HepG2 (cell line): ENCODE measurements around the gene FBXO44. TPM values are rescaled to one million over a fixed set of nuclear protein-coding genes. Genes with fewer than 3 reads are reported as not detected.

ENCODE experiments used
- ATAC-seq: fragments of 200-7000 bp; cut with Tn5 transposase; 3 replicates; pipeline ENCODE4 v1.9.1; 2020; ENCODE audit warnings: mild to moderate bottlenecking, moderate library complexity
- BruUV-seq: library from RNA; stranded (reverse); fragments of 400-500 nt; replicated peaks from 2 replicates; lab custom pipeline; 2021; lab: Mats Ljungman, UMichigan
- CTCF ChIA-PET: fragments of 300-600 bp; formaldehyde crosslinking; extraction: SDS; loops from one replicate; lab custom pipeline; 2021; ENCODE audit warnings: low total read pairs, inconsistent platforms, low intra/inter-chr PET ratio; lab: Yijun Ruan, JAX
- POLR2A ChIA-PET: fragments of 350-600 bp; sonication (Branson Sonifier 250); formaldehyde crosslinking; loops from one replicate; lab custom pipeline; 2020; ENCODE audit warnings: antibody characterized with exemption, inconsistent platforms; lab: Yijun Ruan, JAX
- DNase-seq: peaks from one replicate; pipeline ENCODE4 v3.0.0-alpha.2; 2015; ENCODE audit warnings: low spot score
- FAIRE-seq: peaks from 3 replicates; lab custom pipeline; 2011; peaks lifted over from hg19 to GRCh38; lab: Jason Lieb, UNC
- H2AFZ ChIP-seq: one replicate; pipeline ENCODE4 v1.6.1; 2011; ENCODE audit warnings: low read length, inconsistent platforms
- H3K27ac ChIP-seq: fragments of 300-600 bp; 3 replicates; pipeline ENCODE4 v1.8.0; 2011; ENCODE audit warnings: mixed run types, mild to moderate bottlenecking, mixed read lengths, low read length, inconsistent platforms; ENCODE audit not compliant: insufficient read depth; ENCODE audit errors: extremely low read length
- H3K27me3 ChIP-seq, 2 experiments: fragments of 200-600 bp in 1 of 2; 2 replicates in 1 of 2; 3 replicates in 1 of 2; pipeline versions ENCODE4 v1.6.0 to v1.8.0; 2011; ENCODE audit warnings: low read length in 2 of 2, mild to moderate bottlenecking in 2 of 2, moderate library complexity in 2 of 2, inconsistent platforms in 1 of 2; ENCODE audit not compliant: insufficient read depth in 2 of 2, control insufficient read depth in 1 of 2
- H3K36me3 ChIP-seq, 2 experiments: fragments of 200-600 bp in 1 of 2; replicated peaks in 1 of 2; 2 replicates in 1 of 2; 3 replicates in 1 of 2; pipeline versions ENCODE4 v1.5.1 to v1.8.0; 2011; ENCODE audit warnings: low read length in 2 of 2, inconsistent platforms in 1 of 2; ENCODE audit not compliant: insufficient read depth in 2 of 2, control insufficient read depth in 1 of 2
- H3K4me1 ChIP-seq: 2 replicates; pipeline ENCODE4 v1.5.1; 2012; ENCODE audit warnings: low read length, inconsistent platforms; ENCODE audit not compliant: insufficient read depth
- H3K4me2 ChIP-seq: 2 replicates; pipeline ENCODE4 v1.6.0; 2011; ENCODE audit warnings: low read depth, low read length, inconsistent platforms
- H3K4me3 ChIP-seq, 3 experiments: fragments of 200-600 bp in 1 of 3; sonication (generic), shearing (Covaris generic) in 1 of 3; replicated peaks in 1 of 3; 2 replicates each; pipeline ENCODE4 v1.5.1; 2011 to 2016; ENCODE audit warnings: low read length in 3 of 3, inconsistent platforms in 2 of 3, low read depth in 2 of 3, mild to moderate bottlenecking in 2 of 3, control low read depth in 1 of 3, mixed read lengths in 1 of 3; ENCODE audit not compliant: insufficient read depth in 1 of 3
- H3K79me2 ChIP-seq: one replicate; pipeline ENCODE4 v1.6.1; 2011; ENCODE audit warnings: low read length, inconsistent platforms; ENCODE audit not compliant: insufficient read depth
- H3K9ac ChIP-seq: 2 replicates; pipeline ENCODE4 v1.6.0; 2011; ENCODE audit warnings: mild to moderate bottlenecking, low read depth, low read length, inconsistent platforms; ENCODE audit not compliant: insufficient read depth
- H3K9me3 ChIP-seq: 2 replicates; pipeline ENCODE4 v1.5.1; 2012; ENCODE audit warnings: mild to moderate bottlenecking, low read length
- H4K20me1 ChIP-seq: 2 replicates; pipeline ENCODE4 v1.6.0; 2011; ENCODE audit warnings: inconsistent platforms, mild to moderate bottlenecking, low read length, moderate library complexity; ENCODE audit not compliant: insufficient read depth
- SIN3A ChIP-seq: IDR thresholded peaks from 2 replicates; pipeline ENCODE4 v1.6.1; 2011; ENCODE audit warnings: low read depth, mild to moderate bottlenecking, control low read depth, low read length, borderline replicate concordance
- ZNF776 ChIP-seq: sonication (generic); formaldehyde crosslinking; IDR thresholded peaks from 2 replicates; pipeline ENCODE4 v1.4.0; 2020; ENCODE audit warnings: mild to moderate bottlenecking, missing genetic modification reagents
- WGBS: methylation state at CpG from one replicate; pipeline ENCODE4 v1.1.6; 2017; ENCODE audit warnings: low lambda C conversion rate; 5-methylcytosine and 5-hydroxymethylcytosine counted together
- in situ Hi-C: cut with HindIII; loops from 2 replicates; pipeline ENCODE4 v1.10.0; 2017; ENCODE audit warnings: low pct_unique_long_range_greater_than_20kb; ENCODE audit not compliant: extremely low pct_ligation_motif_present
- intact Hi-C: fragments of 100-400 bp; cut with micrococcal nuclease; formaldehyde crosslinking; loops from one replicate; pipeline ENCODE4 v1.10.0; 2022; ENCODE audit not compliant: unreplicated experiment
- polyA plus RNA-seq, 8 experiments: library from polyadenylated mRNA; depleted of rRNA in 3 of 8; stranded (reverse) in 7 of 8; unstranded in 1 of 8; fragments of >200 nt; fragmentation: Illumina TruSeq in 4 of 8; extraction: Trizol in 4 of 8; gene quantifications; 2 replicates each; pipeline versions ENCODE4 v1.2.1 to v1.2.3, GENCODE V29; 2011 to 2016; ENCODE audit warnings: low read depth in 4 of 8, missing spikeins in 1 of 8, mixed read lengths in 1 of 8; ENCODE audit not compliant: insufficient read depth in 1 of 8
- total RNA-seq, 5 experiments: library from RNA; depleted of rRNA; stranded (reverse); fragments of >200 nt; fragmentation: Illumina TruSeq; extraction: Trizol; gene quantifications; 2 replicates each; pipeline ENCODE4 v1.2.3, GENCODE V29; 2016; ENCODE audit warnings: low read depth in 1 of 5
- TF ChIP-seq, protein P1 (sequence below): sonication (generic); formaldehyde crosslinking; IDR thresholded peaks from 2 replicates; pipeline ENCODE4 v1.4.0; 2020; ENCODE audit warnings: missing genetic modification reagents
- TF ChIP-seq, protein P2 (sequence below): sonication (generic); formaldehyde crosslinking; IDR thresholded peaks from 2 replicates; pipeline ENCODE4 v1.8.1; 2022; ENCODE audit warnings: mild to moderate bottlenecking, missing genetic modification reagents
- TF ChIP-seq, protein P3 (sequence below): sonication (generic); formaldehyde crosslinking; IDR thresholded peaks from 2 replicates; pipeline ENCODE4 v1.9.0; 2021; ENCODE audit warnings: missing genetic modification reagents, borderline replicate concordance

Gene FBXO44
- total and polyA plus RNA-seq, 2 of the 13 experiments (the other 11 are each of a cell fraction or from before 2014, with no cell fraction given): 22.4 to 27.9 TPM

DNA sequence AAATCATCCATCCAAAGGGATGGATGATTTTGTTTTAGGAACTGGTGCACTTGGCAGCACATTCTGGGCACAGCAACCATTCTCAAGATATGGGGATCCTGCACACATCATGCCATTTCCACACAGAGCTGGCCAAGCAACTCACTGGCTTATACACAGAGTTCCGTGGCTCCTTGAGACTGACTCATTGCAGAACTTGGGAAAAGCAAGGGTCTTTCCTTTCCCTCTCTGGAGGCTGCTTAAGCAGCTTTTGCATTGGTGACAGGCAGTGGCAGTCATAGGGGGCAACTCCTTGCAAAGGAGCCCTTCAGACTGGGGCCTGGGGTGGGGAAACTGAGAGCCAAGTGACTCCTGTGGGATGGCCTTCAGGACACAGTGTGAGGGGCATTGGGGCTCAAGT, 28.1 kb downstream of the FBXO44 start:
- Histone ChIP-seq H2AFZ (no peak overlapping the region), H3K27ac (no peak overlapping the region), H3K4me3 (no peak overlapping the region), H3K9me3 (no peaks in the 10 kb centered on the region), H3K27me3 (peaks cover 3 to 42% of the 10 kb centered on the region in 2 experiments; a peak in 4 of 5 replicates), H3K36me3 (0 out of 5 replicates have a peak, but pooled peaks cover 0 to 3% of the 10 kb centered on the region in 2 experiments), H3K9ac (no peak overlapping the region), H3K4me2 (no peak overlapping the region), H3K79me2 (no peaks in the 10 kb centered on the region), H3K4me1 (peaks cover 23% of the 10 kb centered on the region), H4K20me1 (no peaks in the 10 kb centered on the region)
- TF ChIP-seq, protein P1, sequence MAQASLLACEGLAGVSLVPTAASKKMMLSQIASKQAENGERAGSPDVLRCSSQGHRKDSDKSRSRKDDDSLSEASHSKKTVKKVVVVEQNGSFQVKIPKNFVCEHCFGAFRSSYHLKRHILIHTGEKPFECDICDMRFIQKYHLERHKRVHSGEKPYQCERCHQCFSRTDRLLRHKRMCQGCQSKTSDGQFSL (CRISPR knock-in tag): no peak
- TF ChIP-seq SIN3A (no peak), ZNF776 (CRISPR knock-in tag) (no peak)
- TF ChIP-seq, protein P2, sequence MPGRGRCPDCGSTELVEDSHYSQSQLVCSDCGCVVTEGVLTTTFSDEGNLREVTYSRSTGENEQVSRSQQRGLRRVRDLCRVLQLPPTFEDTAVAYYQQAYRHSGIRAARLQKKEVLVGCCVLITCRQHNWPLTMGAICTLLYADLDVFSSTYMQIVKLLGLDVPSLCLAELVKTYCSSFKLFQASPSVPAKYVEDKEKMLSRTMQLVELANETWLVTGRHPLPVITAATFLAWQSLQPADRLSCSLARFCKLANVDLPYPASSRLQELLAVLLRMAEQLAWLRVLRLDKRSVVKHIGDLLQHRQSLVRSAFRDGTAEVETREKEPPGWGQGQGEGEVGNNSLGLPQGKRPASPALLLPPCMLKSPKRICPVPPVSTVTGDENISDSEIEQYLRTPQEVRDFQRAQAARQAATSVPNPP: no peak
- TF ChIP-seq, protein P3, sequence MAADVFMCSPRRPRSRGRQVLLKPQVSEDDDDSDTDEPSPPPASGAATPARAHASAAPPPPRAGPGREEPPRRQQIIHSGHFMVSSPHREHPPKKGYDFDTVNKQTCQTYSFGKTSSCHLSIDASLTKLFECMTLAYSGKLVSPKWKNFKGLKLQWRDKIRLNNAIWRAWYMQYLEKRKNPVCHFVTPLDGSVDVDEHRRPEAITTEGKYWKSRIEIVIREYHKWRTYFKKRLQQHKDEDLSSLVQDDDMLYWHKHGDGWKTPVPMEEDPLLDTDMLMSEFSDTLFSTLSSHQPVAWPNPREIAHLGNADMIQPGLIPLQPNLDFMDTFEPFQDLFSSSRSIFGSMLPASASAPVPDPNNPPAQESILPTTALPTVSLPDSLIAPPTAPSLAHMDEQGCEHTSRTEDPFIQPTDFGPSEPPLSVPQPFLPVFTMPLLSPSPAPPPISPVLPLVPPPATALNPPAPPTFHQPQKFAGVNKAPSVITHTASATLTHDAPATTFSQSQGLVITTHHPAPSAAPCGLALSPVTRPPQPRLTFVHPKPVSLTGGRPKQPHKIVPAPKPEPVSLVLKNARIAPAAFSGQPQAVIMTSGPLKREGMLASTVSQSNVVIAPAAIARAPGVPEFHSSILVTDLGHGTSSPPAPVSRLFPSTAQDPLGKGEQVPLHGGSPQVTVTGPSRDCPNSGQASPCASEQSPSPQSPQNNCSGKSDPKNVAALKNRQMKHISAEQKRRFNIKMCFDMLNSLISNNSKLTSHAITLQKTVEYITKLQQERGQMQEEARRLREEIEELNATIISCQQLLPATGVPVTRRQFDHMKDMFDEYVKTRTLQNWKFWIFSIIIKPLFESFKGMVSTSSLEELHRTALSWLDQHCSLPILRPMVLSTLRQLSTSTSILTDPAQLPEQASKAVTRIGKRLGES (CRISPR knock-in tag): no peak
- DNase-seq (no peak), FAIRE-seq (no peak), ATAC-seq (no peak)
- intact Hi-C loops: no loop called here
- no TSS peak for BruUV-seq
- ChIA-PET POLR2A (interaction anchor here (2.5 kb wide), 1 partner anchor 11 kb away, joined by 16 read pairs; no protein-coding TSS in a partner anchor), CTCF (no interaction called here)
- WGBS: 0% methylated on average over 1 of the region's 1 CpG
- in situ Hi-C loops: no loop called here
